Thyroid gland (tissue), 4 donors: Measurements from ENCODE around the gene SNX13. TPM values are rescaled to one million over a fixed set of nuclear protein-coding genes. Genes with fewer than 3 reads are reported as not detected.

ENCODE experiments used
- DNase-seq, 2 donors: peaks; one replicate each; pipeline ENCODE4 v3.0.0-alpha.2; 2019
- H3K27ac ChIP-seq, 3 donors: fragments of 200-600 bp; sonication (generic); 1 replicate in 2 of 3; 2 replicates in 1 of 3; pipeline ENCODE4 v1.5.1; 2016 to 2019; ENCODE audit warnings: mild to moderate bottlenecking in 1 of 3, moderate library complexity in 1 of 3
- H3K27me3 ChIP-seq: fragments of 200-600 bp; sonication (generic); one replicate; pipeline ENCODE4 v1.5.1; 2019
- H3K36me3 ChIP-seq, 2 donors: fragments of 200-600 bp; sonication (generic); one replicate each; pipeline ENCODE4 v1.5.1; 2016 to 2019
- H3K4me1 ChIP-seq, 2 donors: fragments of 200-600 bp; sonication (generic); one replicate each; pipeline ENCODE4 v1.5.1; 2017 to 2019
- H3K4me3 ChIP-seq, 3 donors: fragments of 200-600 bp; sonication (generic); replicated peaks in 1 of 3; 1 replicate in 2 of 3; 2 replicates in 1 of 3; pipeline ENCODE4 v1.5.1; 2016; ENCODE audit warnings: mild to moderate bottlenecking in 1 of 3
- H3K9me3 ChIP-seq: fragments of 200-600 bp; sonication (generic); one replicate; pipeline ENCODE4 v1.5.1; 2017
- CTCF ChIP-seq, 6 experiments: fragments of 200-600 bp in 3 of 6; fragments of 450-650 bp in 3 of 6; sonication (generic) in 3 of 6; IDR thresholded peaks; one replicate each; pipeline ENCODE4 v1.5.1; 2016 to 2019; ENCODE audit warnings: antibody characterized with exemption in 6 of 6, mild to moderate bottlenecking in 2 of 6, inconsistent platforms in 1 of 6, moderate library complexity in 1 of 6
- POLR2A ChIP-seq, 2 donors: fragments of 450-650 bp; IDR thresholded peaks; one replicate each; pipeline ENCODE4 v1.6.1; 2017; ENCODE audit warnings: antibody characterized with exemption in 2 of 2, mild to moderate bottlenecking in 2 of 2, moderate library complexity in 1 of 2
- WGBS, 2 donors: methylation state at CpG; one replicate each; pipeline ENCODE4 v1.1.5; 2017; 5-methylcytosine and 5-hydroxymethylcytosine counted together
- intact Hi-C: fragments of 100-400 bp; cut with DNase I; formaldehyde crosslinking; loops from one replicate; pipeline ENCODE4 v1.15.1; 2023
- total RNA-seq, 4 donors: library from RNA; depleted of rRNA; stranded (reverse); fragments of >200 nt; gene quantifications; one replicate each; pipeline ENCODE4 v1.2.3, GENCODE V29; 2016

SNX13 gene
- total RNA-seq, 4 donors from 2014 or later = 102 to 242 (median 141) TPM

GRCh38 chr7:17779381-17779780 is 160.9 kb downstream of the SNX13 start:
- WGBS, 2 donors = 86 to 96% methylated on average over 1 of the region's 1 CpG
- no peaks in the 10 kb centered on the region for H3K9me3 ChIP-seq
- no peaks in the 10 kb centered on the region for H3K36me3 ChIP-seq
- intact Hi-C loops = no loop called here
- H3K27me3 ChIP-seq = no peaks in the 10 kb centered on the region
- DNase-seq = no peak
- no peak overlapping the region for H3K4me3 ChIP-seq
- TF ChIP-seq POLR2A (IDR thresholded peaks at IDR 0.05) (no peak), CTCF (IDR thresholded peaks at IDR 0.05) (no peak)
- H3K27ac ChIP-seq = no peak overlapping the region
- H3K4me1 ChIP-seq = no peaks in the 10 kb centered on the region

GRCh38 chr7:17774716-17775288 is 165.5 kb downstream of the SNX13 start:
- H3K4me1 ChIP-seq = no peaks in the 10 kb centered on the region
- intact Hi-C loops = no loop called here
- DNase-seq = no peak
- no peaks in the 10 kb centered on the region for H3K9me3 ChIP-seq
- no peak overlapping the region for H3K27ac ChIP-seq
- no peaks in the 10 kb centered on the region for H3K27me3 ChIP-seq
- WGBS, 2 donors = 41 to 47% methylated on average over 3 of the region's 3 CpGs
- TF ChIP-seq CTCF (IDR thresholded peaks at IDR 0.05) (no peak), POLR2A (IDR thresholded peaks at IDR 0.05) (no peak)
- no peaks in the 10 kb centered on the region for H3K36me3 ChIP-seq
- H3K4me3 ChIP-seq = no peak overlapping the region

- intact Hi-C loops = no loop called here
- H3K36me3 ChIP-seq = no peaks in the 10 kb centered on the region
- TF ChIP-seq POLR2A (IDR thresholded peaks at IDR 0.05) (no peak), CTCF (IDR thresholded peaks at IDR 0.05) (no peak)
- H3K9me3 ChIP-seq = no peaks in the 10 kb centered on the region
- no peaks in the 10 kb centered on the region for H3K4me1 ChIP-seq
- DNase-seq = no peak
- no peaks in the 10 kb centered on the region for H3K27me3 ChIP-seq
- WGBS, 2 donors = 59 to 77% methylated on average over 2 of the region's 2 CpGs
- H3K4me3 ChIP-seq = no peak overlapping the region
- no peak overlapping the region for H3K27ac ChIP-seq
Observed at GRCh38 chr7:17774248-17774647, 166.0 kb downstream of the SNX13 start.

- no peaks in the 10 kb centered on the region for H3K27me3 ChIP-seq
- WGBS, 2 donors = 86 to 92% methylated on average over 4 of the region's 4 CpGs
- intact Hi-C loops = no loop called here
- H3K36me3 ChIP-seq = no peaks in the 10 kb centered on the region
- no peak for TF ChIP-seq CTCF (IDR thresholded peaks at IDR 0.05)
- TF ChIP-seq POLR2A (IDR thresholded peaks at IDR 0.05) = no peak
- no peak overlapping the region for H3K4me3 ChIP-seq
- no peaks in the 10 kb centered on the region for H3K4me1 ChIP-seq
- H3K27ac ChIP-seq = no peak overlapping the region
- H3K9me3 ChIP-seq = no peaks in the 10 kb centered on the region
- DNase-seq = no peak
Observed at GRCh38 chr7:17773289-17773626, 167.0 kb downstream of the SNX13 start.

GRCh38 chr7:17772581-17773288 is 167.6 kb downstream of the SNX13 start:
- H3K4me1 ChIP-seq = no peaks in the 10 kb centered on the region
- no peak for DNase-seq
- TF ChIP-seq POLR2A (IDR thresholded peaks at IDR 0.05) = no peak
- no peak for TF ChIP-seq CTCF (IDR thresholded peaks at IDR 0.05)
- H3K27ac ChIP-seq = no peak overlapping the region
- no peaks in the 10 kb centered on the region for H3K27me3 ChIP-seq
- no peak overlapping the region for H3K4me3 ChIP-seq
- H3K36me3 ChIP-seq = no peaks in the 10 kb centered on the region
- no peaks in the 10 kb centered on the region for H3K9me3 ChIP-seq
- intact Hi-C loops = no loop called here
- 71 to 73% methylated on average over 4 of the region's 4 CpGs for WGBS, 2 donors
